Measurements from ENCODE around the gene TMEM169. TPM values are rescaled to one million over a fixed set of nuclear protein-coding genes. Genes with fewer than 3 reads are reported as not detected.

Gene TMEM169
- total and polyA plus RNA-seq, 2 of the 4 experiments (the other 2 are of a cell fraction), result 0.15 to 0.54 TPM

DNA sequence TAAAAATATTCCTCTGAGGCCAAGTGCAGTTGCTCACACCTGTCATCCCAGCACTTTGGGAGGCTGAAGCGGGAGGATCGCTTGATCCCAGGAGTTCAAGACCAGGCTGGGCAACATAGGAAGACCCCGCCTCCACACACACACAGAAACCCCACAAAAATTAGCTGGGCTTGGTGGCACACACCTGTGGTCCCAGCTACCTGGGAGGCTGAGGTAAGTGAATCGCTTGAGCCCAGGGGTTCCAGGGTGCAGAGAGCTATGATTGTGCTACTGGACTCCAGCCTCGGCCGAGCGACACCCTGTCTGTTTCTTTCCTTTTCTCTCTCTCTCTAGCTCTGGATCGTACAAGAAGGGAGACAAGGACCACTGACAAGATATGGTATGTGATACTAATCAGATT, 25.6 kb downstream of the TMEM169 start:
- Histone ChIP-seq H2BK20ac (ENCODE audit: low read depth, low read length) (no peak overlapping the region), H3K27me3 (ENCODE audit: control insufficient read depth, insufficient read depth, low read length) (no peaks in the 10 kb centered on the region), H3K56ac (ENCODE audit: extremely low read depth, insufficient read depth, low read length) (no peak overlapping the region), H4K8ac (ENCODE audit: low read depth in 2 of 2, low read length in 2 of 2) (peak overlapping the region; percentile 40 to 80; a peak in 3 of 4 replicates), H3K36me3 (ENCODE audit: control insufficient read depth, insufficient read depth, low read length) (peaks cover 6% of the 10 kb centered on the region), H3K23ac (ENCODE audit: low read depth, low read length) (no peak overlapping the region), H2AK9ac (replicated peaks; ENCODE audit: low read depth, low read length, poor library complexity) (no peak overlapping the region), H2BK15ac (ENCODE audit: low read depth, low read length) (no peak overlapping the region), H3K14ac (replicated peaks; ENCODE audit: low read depth, low read length) (no peak overlapping the region), H4K5ac (ENCODE audit: low read depth, low read length) (peak overlapping the region; percentile 47; the same call in 1 of the 2 replicates), H3K4me3 (ENCODE audit: insufficient read depth, low read depth, low read length) (no peak overlapping the region), H3K4ac (ENCODE audit: low read depth, low read length) (no peak overlapping the region), H3K9me1 (ENCODE audit: insufficient read depth, low read length) (no peaks in the 10 kb centered on the region), H3K4me2 (ENCODE audit: low read depth, low read length) (no peak overlapping the region), H3K9me3 (ENCODE audit: control insufficient read depth, insufficient read depth, low read length) (no peaks in the 10 kb centered on the region), H3K9ac (ENCODE audit: low read depth, low read length) (no peak overlapping the region), H3K4me1 (ENCODE audit: control insufficient read depth, insufficient read depth, low read length) (0 out of 2 replicates have a peak, but pooled peaks cover 2% of the 10 kb centered on the region), H4K20me1 (ENCODE audit: insufficient read depth, low read length) (peaks cover 5% of the 10 kb centered on the region; the same call in 1 of the 2 replicates), H3K79me1 (ENCODE audit: low read depth in 1 of 2, low read length in 2 of 2) (peaks cover 0 to 14% of the 10 kb centered on the region in 2 experiments; a peak in 2 of 4 replicates), H4K91ac (ENCODE audit: insufficient read depth, low read depth, low read length) (0 out of 2 replicates have a peak overlapping the region, but pooled peaks have one; percentile 35), H3K27ac (ENCODE audit: insufficient read depth, low read length) (no peak overlapping the region), H2AK5ac (ENCODE audit: low read depth, low read length) (no peak overlapping the region), H3K18ac (ENCODE audit: low read depth, low read length) (no peak overlapping the region), H2AFZ (replicated peaks; ENCODE audit: low read length, poor library complexity) (peak overlapping the region; percentile 71), H2BK5ac (ENCODE audit: low read depth, low read length, poor library complexity, severe bottlenecking) (no peak overlapping the region), H2BK120ac (ENCODE audit: low read depth, low read length) (no peak overlapping the region)
- intact Hi-C loops (cut with micrococcal nuclease) (no loop called here), in situ Hi-C loops (cut with MboI; ENCODE audit: low sequenced_read_pairs) (no loop called here), dilution Hi-C loops (cut with HindIII; ENCODE audit: low sequenced_read_pairs, unreplicated experiment) (no loop called here)
- ChIA-PET POLR2A (ENCODE audit: unreplicated experiment) (no interaction called here), CTCF (no interaction called here)
- ATAC-seq (ENCODE audit: low read depth), result no peak
- BruUV-seq (replicated peaks), result no TSS peak
- WGBS, 2 experiments (ENCODE audit: extremely low coverage in 2 of 2, insufficient read length in 1 of 2), result no CpG with 5 or more reads among the region's 8 CpGs
- no peak for DNase-seq
- TF ChIP-seq CEBPB (IDR thresholded peaks at IDR 0.05; ENCODE audit: low read depth, low read length) (no peak), NFE2L2 (IDR thresholded peaks at IDR 0.05; ENCODE audit: low read depth, low read length) (no peak), FOS (IDR thresholded peaks at IDR 0.05; ENCODE audit: low read depth, low read length) (no peak), MAFK (IDR thresholded peaks at IDR 0.05; ENCODE audit: low read depth, low read length) (no peak), SMC3 (IDR thresholded peaks at IDR 0.05; ENCODE audit: low read depth, low read length) (no peak), CHD1 (IDR thresholded peaks at IDR 0.05; ENCODE audit: low read depth, low read length) (no peak), RFX5 (IDR thresholded peaks at IDR 0.05; ENCODE audit: low read depth, low read length) (no peak), RCOR1 (IDR thresholded peaks at IDR 0.05; ENCODE audit: insufficient replicate concordance, low read length) (no peak), MAZ (IDR thresholded peaks at IDR 0.05; ENCODE audit: borderline replicate concordance, low read depth, low read length) (no peak)
- TF ChIP-seq, protein P1, sequence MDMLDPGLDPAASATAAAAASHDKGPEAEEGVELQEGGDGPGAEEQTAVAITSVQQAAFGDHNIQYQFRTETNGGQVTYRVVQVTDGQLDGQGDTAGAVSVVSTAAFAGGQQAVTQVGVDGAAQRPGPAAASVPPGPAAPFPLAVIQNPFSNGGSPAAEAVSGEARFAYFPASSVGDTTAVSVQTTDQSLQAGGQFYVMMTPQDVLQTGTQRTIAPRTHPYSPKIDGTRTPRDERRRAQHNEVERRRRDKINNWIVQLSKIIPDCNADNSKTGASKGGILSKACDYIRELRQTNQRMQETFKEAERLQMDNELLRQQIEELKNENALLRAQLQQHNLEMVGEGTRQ (IDR thresholded peaks at IDR 0.05; ENCODE audit: low read depth, low read length), result no peak
- TF ChIP-seq, protein P2, sequence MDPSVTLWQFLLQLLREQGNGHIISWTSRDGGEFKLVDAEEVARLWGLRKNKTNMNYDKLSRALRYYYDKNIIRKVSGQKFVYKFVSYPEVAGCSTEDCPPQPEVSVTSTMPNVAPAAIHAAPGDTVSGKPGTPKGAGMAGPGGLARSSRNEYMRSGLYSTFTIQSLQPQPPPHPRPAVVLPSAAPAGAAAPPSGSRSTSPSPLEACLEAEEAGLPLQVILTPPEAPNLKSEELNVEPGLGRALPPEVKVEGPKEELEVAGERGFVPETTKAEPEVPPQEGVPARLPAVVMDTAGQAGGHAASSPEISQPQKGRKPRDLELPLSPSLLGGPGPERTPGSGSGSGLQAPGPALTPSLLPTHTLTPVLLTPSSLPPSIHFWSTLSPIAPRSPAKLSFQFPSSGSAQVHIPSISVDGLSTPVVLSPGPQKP (IDR thresholded peaks at IDR 0.05; ENCODE audit: borderline replicate concordance, low read depth, low read length), result no peak
